ENCODE results near the gene B3GALNT2.

B3GALNT2 gene

DNA sequence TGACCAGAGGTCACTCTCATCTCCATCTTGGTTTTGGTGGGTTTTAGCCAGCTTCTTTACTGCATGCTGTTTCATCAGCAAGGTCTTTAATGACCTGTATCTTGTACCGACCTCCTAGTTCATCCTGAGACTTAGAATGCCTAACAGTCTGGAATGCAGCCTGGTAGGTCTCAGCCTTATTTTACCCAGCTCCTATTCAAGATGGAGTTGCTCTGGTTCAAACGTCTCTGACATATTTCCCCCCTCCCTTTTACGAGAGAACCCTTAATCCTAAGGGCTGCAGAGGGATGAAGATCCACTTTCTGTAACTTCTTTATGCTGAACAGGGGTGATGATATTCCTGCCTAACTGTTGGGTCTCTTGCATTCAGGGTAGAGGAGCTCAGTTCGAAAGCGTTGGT is 93.8 kb downstream of the B3GALNT2 start:
- no peak for DNase-seq (ENCODE audit: low read depth, low spot score)

DNA sequence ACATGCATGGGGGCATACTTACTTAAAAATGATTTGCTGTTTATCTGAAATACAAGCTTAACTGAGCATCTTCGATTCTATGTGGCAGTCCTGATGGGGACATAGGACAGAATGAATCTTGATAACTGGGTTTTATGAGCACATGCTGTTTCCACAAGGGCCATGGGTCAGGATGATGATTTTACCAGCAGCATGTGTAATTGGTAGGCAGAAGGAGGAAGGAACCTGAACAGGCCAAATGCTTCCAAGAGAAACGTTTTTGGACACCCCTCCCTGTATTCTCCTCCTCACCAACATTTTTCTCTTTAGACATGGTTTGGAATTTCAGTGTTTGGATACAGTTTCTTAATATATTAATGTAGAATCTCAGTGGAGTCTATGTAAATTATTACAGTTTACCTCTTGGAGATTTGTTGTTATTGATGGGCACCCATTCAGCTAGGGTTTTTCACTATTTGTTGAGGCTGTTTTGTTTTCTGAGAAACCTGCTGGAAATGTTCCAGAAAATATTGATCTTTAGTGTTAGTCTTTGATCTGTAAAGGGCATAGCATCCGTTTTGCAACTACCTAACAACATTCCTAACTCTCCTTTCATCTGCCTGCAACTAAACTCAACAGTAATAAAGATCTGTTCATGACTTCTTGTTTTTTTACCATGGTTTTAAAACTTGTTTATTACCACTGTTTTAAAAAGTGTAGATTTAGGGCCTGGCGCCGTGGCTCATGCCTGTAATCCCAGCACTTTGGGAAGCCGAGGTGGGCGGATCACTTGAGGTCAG is 95.0 kb downstream of the B3GALNT2 start:
- no peak for DNase-seq (ENCODE audit: low read depth, low spot score)

DNA sequence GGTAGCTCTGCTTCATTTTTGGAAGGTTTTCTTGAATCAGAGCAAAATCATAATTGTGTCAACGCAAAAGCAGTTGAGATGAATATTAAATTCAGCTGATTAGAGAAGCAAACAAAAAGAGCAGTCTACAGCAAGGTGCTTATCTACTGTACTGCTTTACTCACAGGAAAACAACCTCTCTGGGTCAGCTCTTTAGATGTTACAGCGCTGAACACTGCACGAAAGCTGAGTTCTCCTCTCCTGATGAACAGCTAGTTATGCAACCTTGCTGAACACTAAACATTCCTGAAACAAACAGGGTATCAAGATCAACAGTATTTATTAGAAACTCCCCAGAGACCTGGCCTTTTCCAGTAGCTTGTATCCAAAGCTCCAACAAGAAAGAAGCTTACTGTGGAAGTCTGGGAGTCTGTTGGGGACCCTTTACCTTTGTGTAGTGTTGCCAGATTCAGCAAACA is 95.7 kb downstream of the B3GALNT2 start:
- no peak for DNase-seq (ENCODE audit: low read depth, low spot score)

DNA sequence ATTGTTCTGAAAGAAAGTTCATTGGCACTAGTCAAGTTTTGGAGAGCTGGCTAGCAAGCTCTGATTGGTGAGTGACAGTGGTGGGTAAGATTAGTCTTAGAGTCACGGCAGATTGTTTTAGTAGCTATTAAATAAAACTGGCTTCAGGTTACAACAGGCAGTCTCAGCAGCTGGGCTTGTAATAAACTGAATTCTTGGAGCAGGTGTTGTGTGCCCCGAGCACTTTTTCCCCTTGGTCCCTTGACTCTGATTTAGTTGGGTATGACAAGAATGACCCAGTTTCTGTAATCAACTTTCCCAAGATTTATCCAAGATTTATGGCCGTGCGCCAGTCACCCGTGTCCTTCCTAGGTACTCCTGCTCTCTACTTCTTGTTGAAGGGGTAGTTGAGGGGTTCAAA is 96.8 kb downstream of the B3GALNT2 start:
- DNase-seq (ENCODE audit: low read depth, low spot score), result no peak

DNA sequence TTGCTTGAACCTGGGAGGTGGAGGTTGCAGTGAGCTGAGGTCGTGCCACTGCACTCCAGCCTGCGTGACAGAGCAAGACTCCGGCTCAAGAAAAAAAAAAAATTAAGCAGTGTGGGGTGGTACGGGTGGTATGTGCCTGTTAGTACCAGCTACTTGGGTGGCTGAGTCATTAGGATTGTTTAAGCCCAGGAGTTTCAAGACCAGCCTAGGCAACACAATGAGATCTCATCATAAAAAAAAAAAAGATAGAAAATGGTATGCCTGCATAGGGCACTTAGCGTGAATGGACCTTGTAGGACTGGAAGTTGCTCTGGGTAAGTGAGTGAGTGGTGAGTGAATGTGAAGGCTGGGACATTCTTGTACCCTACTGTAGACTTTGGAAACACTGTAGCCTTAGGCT is 100.1 kb downstream of the B3GALNT2 start:
- peak; percentile 70 for DNase-seq (ENCODE audit: low read depth, low spot score)

DNA sequence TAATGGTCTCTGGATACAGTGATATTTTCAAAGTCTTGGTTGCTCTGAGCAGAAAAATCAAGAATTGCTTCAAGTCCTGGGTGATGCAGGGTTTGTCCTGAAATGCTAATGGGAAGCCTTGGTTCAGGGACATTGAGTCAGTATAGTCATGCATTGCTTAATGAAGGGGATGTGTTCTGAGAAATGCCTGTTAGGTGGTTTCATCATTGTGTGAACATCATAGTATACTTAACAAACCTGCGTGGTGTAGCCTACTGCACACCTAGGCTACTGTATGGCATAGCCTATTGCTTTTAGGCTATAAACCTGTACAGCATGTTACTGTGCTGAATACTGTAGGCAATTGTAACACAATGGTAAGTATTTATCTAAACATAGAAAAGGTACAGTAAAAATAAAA is 100.7 kb downstream of the B3GALNT2 start:
- no peak for DNase-seq (ENCODE audit: low read depth, low spot score)

DNA sequence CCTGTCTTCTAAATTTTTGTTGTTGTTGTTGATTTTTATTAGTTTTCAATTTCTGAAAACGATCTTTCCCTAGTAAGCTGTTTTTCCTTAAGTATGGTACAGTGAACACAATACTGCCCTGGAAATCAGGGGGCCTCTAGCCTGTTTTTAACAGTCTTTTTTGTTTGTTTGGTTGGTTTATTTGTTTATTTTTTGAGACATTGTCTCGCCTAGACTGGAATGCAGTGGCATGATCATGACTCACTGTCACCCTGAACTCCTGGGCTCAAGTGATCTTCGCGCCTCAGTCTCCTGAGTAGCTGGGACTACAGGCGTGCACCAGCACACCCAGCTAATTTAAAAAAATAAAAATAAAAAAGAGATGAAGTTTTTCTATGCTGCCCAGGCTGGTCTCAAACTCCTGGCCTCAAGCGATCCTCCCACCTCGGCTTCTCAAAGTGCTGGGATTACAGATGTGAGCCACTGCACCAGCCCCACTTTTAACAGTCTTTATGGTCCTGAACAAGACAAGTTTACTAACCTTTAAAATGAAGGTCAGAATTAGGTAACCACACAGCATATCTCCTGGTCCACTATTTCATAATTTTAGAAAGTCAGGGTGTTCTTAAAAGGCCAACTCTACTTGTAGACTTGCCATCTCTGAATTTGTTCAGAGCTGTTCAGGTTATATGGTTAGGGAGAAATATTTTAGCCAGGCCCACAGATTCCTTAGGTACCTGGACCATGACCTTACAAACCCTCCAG is 101.6 kb downstream of the B3GALNT2 start:
- DNase-seq (ENCODE audit: low read depth, low spot score), result peak; percentile 54

DNA sequence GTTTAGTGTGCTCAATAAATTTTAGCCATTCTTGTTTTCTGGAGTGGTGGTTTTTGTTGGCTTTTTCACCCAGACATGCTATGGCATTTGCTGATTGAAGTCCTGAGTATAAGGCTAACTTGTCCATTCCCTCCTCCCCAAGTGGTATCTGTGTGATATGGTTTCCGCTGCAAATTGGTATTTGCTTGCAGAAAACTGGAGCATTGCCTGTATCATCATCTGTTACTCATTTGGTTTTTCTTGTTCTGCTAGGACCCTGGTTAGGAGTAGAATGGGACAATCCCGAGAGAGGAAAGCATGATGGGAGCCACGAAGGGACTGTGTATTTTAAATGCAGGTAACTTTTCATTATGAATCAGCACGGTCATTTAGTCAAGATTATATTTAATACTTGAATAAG is 103.0 kb downstream of the B3GALNT2 start:
- DNase-seq (ENCODE audit: low read depth, low spot score), result no peak
